K562 (cell line): ENCODE results near the gene SMCO3. TPM values are rescaled to one million over a fixed set of nuclear protein-coding genes. Genes with fewer than 3 reads are reported as not detected.

ENCODE experiments used
- CREM ChIP-seq: IDR thresholded peaks from 2 replicates; pipeline ENCODE4 v1.6.1; 2014; ENCODE audit warnings: antibody characterized with exemption, low read depth
- GABPA ChIP-seq: fragments of 200-800 bp; sonication (Bioruptor generic); conservative IDR thresholded peaks from 2 replicates; pipeline ENCODE4 v1.6.1; 2016; ENCODE audit warnings: low read depth, missing genetic modification characterization, missing compliant biosample characterization
- HDAC1 ChIP-seq, 2 experiments: fragments of 450-650 bp; IDR thresholded peaks; 2 replicates each; pipeline ENCODE4 v1.6.1; 2016 to 2017; ENCODE audit warnings: inconsistent platforms in 1 of 2, mild to moderate bottlenecking in 1 of 2, moderate library complexity in 1 of 2
- NEUROD1 ChIP-seq: fragments of 150-350 bp; IDR thresholded peaks from 2 replicates; pipeline ENCODE4 v1.6.1; 2014; ENCODE audit warnings: borderline replicate concordance, low read length, low read depth; ENCODE audit not compliant: partially characterized antibody
- NR2C1 ChIP-seq, 2 experiments: fragments of 450-650 bp; IDR thresholded peaks; 2 replicates each; pipeline ENCODE4 v1.6.1; 2017; ENCODE audit warnings: mild to moderate bottlenecking in 2 of 2, antibody characterized with exemption in 1 of 2, inconsistent platforms in 1 of 2, missing compliant biosample characterization in 1 of 2, missing genetic modification characterization in 1 of 2
- NRF1 ChIP-seq, 2 experiments: fragments of 450-650 bp; IDR thresholded peaks in 1 of 2; conservative IDR thresholded peaks in 1 of 2; 2 replicates each; pipeline ENCODE4 v1.6.1; 2014; ENCODE audit warnings: mild to moderate bottlenecking in 2 of 2
- POLR2B ChIP-seq: fragments of 450-650 bp; IDR thresholded peaks from 2 replicates; pipeline ENCODE4 v1.6.1; 2018; ENCODE audit warnings: low read depth; ENCODE audit not compliant: partially characterized antibody
- SNIP1 ChIP-seq: fragments of 450-650 bp; IDR thresholded peaks from 2 replicates; pipeline ENCODE4 v1.7.1; 2017; ENCODE audit warnings: low read depth, mild to moderate bottlenecking
- VEZF1 ChIP-seq: fragments of 200-800 bp; sonication (Bioruptor generic); IDR thresholded peaks from 2 replicates; pipeline ENCODE4 v1.6.1; 2017; ENCODE audit warnings: missing genetic modification characterization, missing compliant biosample characterization
- ZNF24 ChIP-seq: fragments of 450-650 bp; IDR thresholded peaks from 2 replicates; pipeline ENCODE4 v1.6.1; 2016
- ZNF318 ChIP-seq, 2 experiments: fragments of 450-650 bp; IDR thresholded peaks; 2 replicates each; pipeline ENCODE4 v1.6.1; 2016; ENCODE audit warnings: mild to moderate bottlenecking in 2 of 2, borderline replicate concordance in 1 of 2, low read depth in 1 of 2, moderate library complexity in 1 of 2
- ZNF584 ChIP-seq: fragments of 200-800 bp; sonication (Bioruptor generic); IDR thresholded peaks from 2 replicates; pipeline ENCODE4 v1.6.1; 2016; ENCODE audit warnings: low read depth, mild to moderate bottlenecking, missing genetic modification characterization, missing compliant biosample characterization
- polyA plus RNA-seq, 8 experiments: library from polyadenylated mRNA; depleted of rRNA in 4 of 8; stranded (reverse) in 5 of 8; unstranded in 3 of 8; fragments of >200 nt; fragmentation: Nextera tagmentation in 2 of 8; fragmentation: Illumina TruSeq in 1 of 8; extraction: Ambion mirVana in 2 of 8; extraction: Trizol in 1 of 8; gene quantifications; 2 replicates each; pipeline versions ENCODE4 v1.2.1 to v1.2.3, GENCODE V29; 2011 to 2014; ENCODE audit warnings: inconsistent platforms in 1 of 8, missing spikeins in 1 of 8
- total RNA-seq, 7 experiments: library from RNA; depleted of rRNA in 6 of 7; stranded (reverse); fragments of >200 nt in 6 of 7; fragmentation: Illumina TruSeq in 2 of 7; extraction: Trizol in 2 of 7; gene quantifications; 2 replicates each; pipeline versions ENCODE4 v1.2.1 to v1.2.3, GENCODE V29; 2011 to 2021; ENCODE audit warnings: low replicate concordance in 1 of 7
- TF ChIP-seq, protein P1 (sequence below): fragments of 250-450 bp; sonication (Bioruptor Pico); IDR thresholded peaks from 2 replicates; pipeline ENCODE4 v1.4.0; 2020; ENCODE audit warnings: mild to moderate bottlenecking, moderate library complexity

The SMCO3 gene
- total and polyA plus RNA-seq, 9 of the 15 experiments (the other 6 are each of a cell fraction or from before 2014, with no cell fraction given), result 0.10 to 0.14 TPM; not detected in 7

- TF ChIP-seq, protein P1, sequence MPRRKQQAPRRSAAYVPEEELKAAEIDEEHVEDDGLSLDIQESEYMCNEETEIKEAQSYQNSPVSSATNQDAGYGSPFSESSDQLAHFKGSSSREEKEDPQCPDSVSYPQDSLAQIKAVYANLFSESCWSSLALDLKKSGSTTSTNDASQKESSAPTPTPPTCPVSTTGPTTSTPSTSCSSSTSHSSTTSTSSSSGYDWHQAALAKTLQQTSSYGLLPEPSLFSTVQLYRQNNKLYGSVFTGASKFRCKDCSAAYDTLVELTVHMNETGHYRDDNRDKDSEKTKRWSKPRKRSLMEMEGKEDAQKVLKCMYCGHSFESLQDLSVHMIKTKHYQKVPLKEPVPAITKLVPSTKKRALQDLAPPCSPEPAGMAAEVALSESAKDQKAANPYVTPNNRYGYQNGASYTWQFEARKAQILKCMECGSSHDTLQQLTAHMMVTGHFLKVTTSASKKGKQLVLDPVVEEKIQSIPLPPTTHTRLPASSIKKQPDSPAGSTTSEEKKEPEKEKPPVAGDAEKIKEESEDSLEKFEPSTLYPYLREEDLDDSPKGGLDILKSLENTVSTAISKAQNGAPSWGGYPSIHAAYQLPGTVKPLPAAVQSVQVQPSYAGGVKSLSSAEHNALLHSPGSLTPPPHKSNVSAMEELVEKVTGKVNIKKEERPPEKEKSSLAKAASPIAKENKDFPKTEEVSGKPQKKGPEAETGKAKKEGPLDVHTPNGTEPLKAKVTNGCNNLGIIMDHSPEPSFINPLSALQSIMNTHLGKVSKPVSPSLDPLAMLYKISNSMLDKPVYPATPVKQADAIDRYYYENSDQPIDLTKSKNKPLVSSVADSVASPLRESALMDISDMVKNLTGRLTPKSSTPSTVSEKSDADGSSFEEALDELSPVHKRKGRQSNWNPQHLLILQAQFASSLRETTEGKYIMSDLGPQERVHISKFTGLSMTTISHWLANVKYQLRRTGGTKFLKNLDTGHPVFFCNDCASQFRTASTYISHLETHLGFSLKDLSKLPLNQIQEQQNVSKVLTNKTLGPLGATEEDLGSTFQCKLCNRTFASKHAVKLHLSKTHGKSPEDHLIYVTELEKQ (CRISPR knock-in tag), result no peak
- TF ChIP-seq POLR2B (peak; percentile 70), CREM (peak; percentile 94), ZNF318 (IDR thresholded peaks at IDR 0.05; ENCODE audit: borderline replicate concordance in 1 of 2, low read depth in 1 of 2) (no peak), GABPA (tag) (peak; percentile 96), VEZF1 (CRISPR knock-in tag) (peak; percentile 47; the same call in 1 of the 2 replicates), ZNF24 (no peak), NR2C1 (IDR thresholded peaks at IDR 0.05) (peak; percentile 85), NR2C1 (tag; IDR thresholded peaks at IDR 0.05) (peak; percentile 87), SNIP1 (peak; percentile 55; the same call in 1 of the 2 replicates), NEUROD1 (no peak), ZNF584 (CRISPR knock-in tag) (no peak), NRF1 (conservative IDR thresholded peaks at IDR 0.05 in 1 of 2, IDR thresholded peaks at IDR 0.05 in 1 of 2) (peak in 1 of 2 experiments; percentile 45; a peak in 2 of 4 replicates), HDAC1 (IDR thresholded peaks at IDR 0.05) (peak in 1 of 2 experiments; percentile 66; a peak in 1 of 4 replicates)
Observed at GRCh38 chr12:14803011-14803829, 10.8 kb downstream of the SMCO3 start, which contains the start of the genes C12orf60 and WBP11 (continued).
